Transverse colon (tissue), 4 donors: ENCODE measurements around the gene SLC26A8. TPM values are rescaled to one million over a fixed set of nuclear protein-coding genes. Genes with fewer than 3 reads are reported as not detected.
"Not testable (repeated sequence)": the region's sequence is repeated elsewhere in the genome, so short reads cannot be mapped to it uniquely, and the experiment has no call there.

ENCODE experiments used
- DNase-seq: peaks from one replicate; pipeline ENCODE4 v3.0.0-alpha.2; 2019
- H3K27ac ChIP-seq, 4 donors: fragments of 200-600 bp; sonication (generic); 2 replicates each; pipeline ENCODE4 v1.5.1; 2016 to 2018; ENCODE audit warnings: inconsistent platforms in 4 of 4
- H3K27me3 ChIP-seq: fragments of 200-600 bp; sonication (generic); 2 replicates; pipeline ENCODE4 v1.5.1; 2017; ENCODE audit warnings: inconsistent platforms
- H3K36me3 ChIP-seq, 4 donors: fragments of 200-600 bp; sonication (generic); 2 replicates each; pipeline ENCODE4 v1.5.1; 2017 to 2019; ENCODE audit warnings: inconsistent platforms in 4 of 4
- H3K4me1 ChIP-seq, 4 donors: fragments of 200-600 bp; sonication (generic); 2 replicates each; pipeline ENCODE4 v1.5.1; 2017 to 2020; ENCODE audit warnings: inconsistent platforms in 4 of 4
- H3K4me3 ChIP-seq, 4 donors: fragments of 200-600 bp; sonication (generic); 1 replicate in 1 of 4; 2 replicates in 3 of 4; pipeline versions ENCODE4 v1.5.1 to v1.6.1; 2017 to 2019; ENCODE audit warnings: inconsistent platforms in 4 of 4
- H3K9me3 ChIP-seq, 2 donors: fragments of 200-600 bp; sonication (generic); 2 replicates each; pipeline ENCODE4 v1.5.1; 2017 to 2019; ENCODE audit warnings: inconsistent platforms in 2 of 2
- EP300 ChIP-seq: sonication (generic); formaldehyde crosslinking; IDR thresholded peaks from one replicate; pipeline ENCODE4 v1.6.1; 2017; ENCODE audit warnings: antibody characterized with exemption, low read depth
- POLR2A ChIP-seq: fragments of 450-650 bp; IDR thresholded peaks from one replicate; pipeline ENCODE4 v1.6.1; 2016; ENCODE audit warnings: antibody characterized with exemption, mild to moderate bottlenecking, moderate library complexity
- POLR2AphosphoS5 ChIP-seq, 3 donors: sonication (generic); formaldehyde crosslinking; IDR thresholded peaks; one replicate each; pipeline ENCODE4 v1.6.1; 2016; ENCODE audit warnings: antibody characterized with exemption in 3 of 3
- WGBS, 2 donors: methylation state at CpG; one replicate each; pipeline ENCODE4 v1.1.5; 2018; ENCODE audit warnings: low coverage in 1 of 2; 5-methylcytosine and 5-hydroxymethylcytosine counted together
- in situ Hi-C, 4 donors: fragments of 200-750 bp; cut with MboI; loops; one replicate each; pipeline versions ENCODE4 v1.15.0 to v1.15.1; 2017; ENCODE audit warnings: low sequenced_read_pairs in 3 of 4, low pct_ligation_motif_present in 1 of 4, low pct_unique_long_range_greater_than_20kb in 1 of 4
- intact Hi-C: fragments of 100-400 bp; cut with DNase I; formaldehyde crosslinking; loops from one replicate; pipeline ENCODE4 v1.15.1; 2023; ENCODE audit warnings: low total_unique reads
- total RNA-seq, 4 donors: library from RNA; depleted of rRNA; stranded (reverse); fragments of >200 nt; gene quantifications; one replicate each; pipeline ENCODE4 v1.1.0, GENCODE V29; 2016
- TF ChIP-seq, protein P1 (sequence below), 5 experiments: fragments of 200-600 bp in 3 of 5; fragments of 450-650 bp in 2 of 5; sonication (generic) in 3 of 5; IDR thresholded peaks; 1 replicate in 2 of 5; 2 replicates in 3 of 5; pipeline ENCODE4 v1.5.1; 2016 to 2017; ENCODE audit warnings: antibody characterized with exemption in 5 of 5, inconsistent platforms in 3 of 5, mild to moderate bottlenecking in 2 of 5, moderate library complexity in 1 of 5

Gene SLC26A8
- total RNA-seq, 4 donors from 2014 or later, result 1.1 to 2.6 TPM; not detected in 2

DNA sequence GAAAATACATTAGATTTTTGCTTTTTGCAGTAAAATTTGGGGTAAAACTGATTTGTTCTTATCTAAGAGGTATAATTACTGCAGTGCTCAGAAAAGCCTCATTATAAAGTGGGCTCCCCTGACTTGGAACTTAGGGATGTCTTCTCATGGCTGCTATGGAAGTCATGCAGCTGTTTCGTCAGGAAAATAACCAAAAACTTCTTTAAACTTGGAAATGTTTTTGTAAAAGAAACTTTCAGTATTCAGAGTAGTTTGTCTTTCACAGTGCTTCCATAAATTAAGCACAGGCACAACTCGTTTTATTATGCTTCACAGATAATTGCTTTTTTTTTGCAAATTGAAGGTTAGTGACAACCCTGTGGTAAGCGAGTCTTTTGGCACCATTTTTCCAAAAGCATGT lies 10.0 kb upstream of the SLC26A8 start:
- Histone ChIP-seq H3K9me3 (no peaks in the 10 kb centered on the region), H3K4me3 (no peak overlapping the region), H3K27me3 (no peaks in the 10 kb centered on the region), H3K36me3 (no peaks in the 10 kb centered on the region), H3K4me1 (peaks cover 32 to 92% (median 60%) of the 10 kb centered on the region in 4 donors), H3K27ac (no peak overlapping the region)
- in situ Hi-C loops, result no loop called here
- TF ChIP-seq POLR2A (no peak), EP300 (no peak), POLR2AphosphoS5 (IDR thresholded peaks at IDR 0.05) (no peak)
- TF ChIP-seq, protein P1, sequence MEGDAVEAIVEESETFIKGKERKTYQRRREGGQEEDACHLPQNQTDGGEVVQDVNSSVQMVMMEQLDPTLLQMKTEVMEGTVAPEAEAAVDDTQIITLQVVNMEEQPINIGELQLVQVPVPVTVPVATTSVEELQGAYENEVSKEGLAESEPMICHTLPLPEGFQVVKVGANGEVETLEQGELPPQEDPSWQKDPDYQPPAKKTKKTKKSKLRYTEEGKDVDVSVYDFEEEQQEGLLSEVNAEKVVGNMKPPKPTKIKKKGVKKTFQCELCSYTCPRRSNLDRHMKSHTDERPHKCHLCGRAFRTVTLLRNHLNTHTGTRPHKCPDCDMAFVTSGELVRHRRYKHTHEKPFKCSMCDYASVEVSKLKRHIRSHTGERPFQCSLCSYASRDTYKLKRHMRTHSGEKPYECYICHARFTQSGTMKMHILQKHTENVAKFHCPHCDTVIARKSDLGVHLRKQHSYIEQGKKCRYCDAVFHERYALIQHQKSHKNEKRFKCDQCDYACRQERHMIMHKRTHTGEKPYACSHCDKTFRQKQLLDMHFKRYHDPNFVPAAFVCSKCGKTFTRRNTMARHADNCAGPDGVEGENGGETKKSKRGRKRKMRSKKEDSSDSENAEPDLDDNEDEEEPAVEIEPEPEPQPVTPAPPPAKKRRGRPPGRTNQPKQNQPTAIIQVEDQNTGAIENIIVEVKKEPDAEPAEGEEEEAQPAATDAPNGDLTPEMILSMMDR (IDR thresholded peaks at IDR 0.05), result no peak
- intact Hi-C loops, result no loop called here
- 60 to 67% methylated on average over 3 of the region's 3 CpGs for WGBS, 2 donors
- DNase-seq, result no peak

GRCh38 chr6:36033935-36034334 lies 9.5 kb upstream of the SLC26A8 start:
- no peak overlapping the region for H3K4me3 ChIP-seq
- H3K4me1 ChIP-seq, result peaks cover 28 to 89% (median 59%) of the 10 kb centered on the region in 4 donors
- H3K9me3 ChIP-seq, result no peaks in the 10 kb centered on the region
- TF ChIP-seq POLR2AphosphoS5 (IDR thresholded peaks at IDR 0.05) (no peak), EP300 (no peak), POLR2A (no peak)
- TF ChIP-seq, protein P1 (IDR thresholded peaks at IDR 0.05), result no peak
- whole genome bisulfite sequencing, 2 donors, result 75% methylated on average over 3 of the region's 3 CpGs; no CpG with 5 or more reads in 1 of the 2 donors
- no peak overlapping the region for H3K27ac ChIP-seq
- no peaks in the 10 kb centered on the region for H3K27me3 ChIP-seq
- in situ Hi-C loops, result no loop called here
- intact Hi-C loops, result no loop called here
- no peaks in the 10 kb centered on the region for H3K36me3 ChIP-seq
- DNase-seq, result no peak

DNA sequence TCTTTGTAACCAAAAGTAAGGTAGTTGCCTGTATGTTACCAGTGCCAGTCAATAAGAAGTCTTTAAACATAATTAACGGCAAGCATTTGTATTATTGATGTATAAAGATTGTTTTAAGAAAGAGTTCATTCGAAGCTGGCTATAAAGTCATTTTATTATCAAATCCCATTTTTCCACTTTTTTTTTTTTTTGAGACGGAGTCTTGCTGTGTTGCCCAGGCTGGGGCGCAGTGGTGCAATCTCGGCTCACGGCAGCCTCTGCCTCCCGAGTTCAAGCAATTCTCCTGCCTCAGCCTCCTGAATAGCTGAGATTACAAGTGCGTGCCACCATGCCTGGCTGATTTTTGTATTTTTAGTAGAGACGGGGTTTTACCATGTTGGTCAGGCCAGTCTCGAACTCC lies 8.7 kb upstream of the SLC26A8 start:
- H3K27ac ChIP-seq, intact Hi-C loops, H3K27me3 ChIP-seq, H3K36me3 ChIP-seq, in situ Hi-C loops, H3K4me3 ChIP-seq, DNase-seq, H3K9me3 ChIP-seq: not testable (repeated sequence)
- whole genome bisulfite sequencing, 2 donors, result 93 to 94% methylated on average over 2 to 10 of the region's 10 CpGs
- H3K4me1 ChIP-seq, result peaks cover 23 to 81% (median 51%) of the 10 kb centered on the region in 4 donors

DNA sequence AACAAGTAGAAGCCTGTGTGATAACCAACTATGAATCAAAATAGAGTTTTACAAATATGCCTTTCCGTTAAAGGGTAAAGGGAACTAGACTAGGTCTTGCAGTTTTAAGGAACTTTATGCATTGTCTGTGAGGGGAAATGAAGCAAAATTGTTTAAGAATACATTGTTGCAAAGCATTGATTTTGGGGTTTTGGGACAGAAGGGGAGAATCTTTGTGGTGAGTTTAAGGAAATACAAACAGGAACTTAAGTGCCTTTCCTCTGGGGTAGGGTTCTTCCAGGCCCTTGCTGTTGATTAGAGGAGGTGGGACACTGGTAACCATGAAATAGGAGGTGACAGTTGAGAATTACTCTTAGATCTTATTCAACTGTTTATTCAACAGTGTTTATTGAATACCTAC lies 7.8 kb upstream of the SLC26A8 start:
- no peak overlapping the region for H3K27ac ChIP-seq
- H3K4me3 ChIP-seq, result no peak overlapping the region
- no peaks in the 10 kb centered on the region for H3K36me3 ChIP-seq
- intact Hi-C loops, result no loop called here
- DNase-seq, result no peak
- no peaks in the 10 kb centered on the region for H3K27me3 ChIP-seq
- in situ Hi-C loops, result no loop called here
- no peaks in the 10 kb centered on the region for H3K9me3 ChIP-seq
- WGBS, 2 donors, result 75 to 89% methylated on average over 1 of the region's 1 CpG
- no peak for TF ChIP-seq POLR2A
- TF ChIP-seq, protein P1 (IDR thresholded peaks at IDR 0.05), result no peak
- no peak for TF ChIP-seq EP300
- no peak for TF ChIP-seq POLR2AphosphoS5 (IDR thresholded peaks at IDR 0.05)
- H3K4me1 ChIP-seq, result peaks cover 15 to 72% (median 46%) of the 10 kb centered on the region in 4 donors

GRCh38 chr6:36029464-36029863 lies 5.0 kb upstream of the SLC26A8 start:
- no peaks in the 10 kb centered on the region for H3K36me3 ChIP-seq
- H3K4me1 ChIP-seq, result peaks cover 15 to 52% (median 38%) of the 10 kb centered on the region in 4 donors
- TF ChIP-seq POLR2A (no peak), POLR2AphosphoS5 (IDR thresholded peaks at IDR 0.05) (peak in 2 of 3 donors; percentile 37 to 40), EP300 (no peak)
- TF ChIP-seq, protein P1 (IDR thresholded peaks at IDR 0.05), result no peak
- in situ Hi-C loops, result loop anchor here in 3 of 4 donors (5.0 to 10.0 kb wide), 4 partner anchors 65 to 325 kb away; no protein-coding TSS in a partner anchor
- peak overlapping the region; percentile 98 to 100 (median 98) for H3K27ac ChIP-seq
- no peak for DNase-seq
- intact Hi-C loops, result no loop called here
- 2 to 3% methylated on average over 6 of the region's 6 CpGs for WGBS, 2 donors
- H3K27me3 ChIP-seq, result no peaks in the 10 kb centered on the region
- peak overlapping the region; percentile 85 to 100 (median 96) for H3K4me3 ChIP-seq
- H3K9me3 ChIP-seq, result no peaks in the 10 kb centered on the region
